Chondrocyte (in vitro differentiated cells): Measurements from ENCODE around the gene TEX50. TPM values are rescaled to one million over a fixed set of nuclear protein-coding genes. Genes with fewer than 3 reads are reported as not detected.
"Not testable (repeated sequence)": the region's sequence is repeated elsewhere in the genome, so short reads cannot be mapped to it uniquely, and the experiment has no call there.

ENCODE experiments used
- DNase-seq: peaks from one replicate; pipeline ENCODE4 v3.0.0; 2021; ENCODE audit warnings: mixed read lengths, low spot score
- H3K27ac Mint-ChIP-seq: one replicate; pipeline ENCODE4 v1.8.0; 2021; ENCODE audit warnings: mild to moderate bottlenecking, moderate library complexity, mixed read lengths; ENCODE audit not compliant: unreplicated experiment
- H3K27me3 Mint-ChIP-seq: 2 replicates; pipeline ENCODE4 v1.8.0; 2021; ENCODE audit warnings: low read depth, mixed read lengths
- H3K36me3 Mint-ChIP-seq: 2 replicates; pipeline ENCODE4 v1.8.0; 2021; ENCODE audit warnings: low read depth, mixed read lengths
- H3K4me1 Mint-ChIP-seq: 2 replicates; pipeline ENCODE4 v1.8.0; 2021; ENCODE audit warnings: low read depth, mild to moderate bottlenecking, mixed read lengths
- H3K4me3 Mint-ChIP-seq: one replicate; pipeline ENCODE4 v1.8.0; 2021; ENCODE audit warnings: mild to moderate bottlenecking, moderate library complexity, mixed read lengths; ENCODE audit not compliant: unreplicated experiment
- H3K9me3 Mint-ChIP-seq: 2 replicates; pipeline ENCODE4 v1.8.0; 2021; ENCODE audit warnings: low read depth, mixed read lengths
- total RNA-seq: library from RNA; stranded (reverse); gene quantifications from 3 replicates; pipeline ENCODE4 v1.2.1, GENCODE V29; 2021
- TF ChIP-seq, protein P1 (sequence below): fragments of 200-600 bp; sonication (generic); IDR thresholded peaks from 2 replicates; pipeline ENCODE4 v1.5.0; 2021; ENCODE audit warnings: antibody characterized with exemption, mild to moderate bottlenecking, moderate library complexity

The TEX50 gene
- total RNA-seq, 1 donor from 2014 or later = not detected

DNA sequence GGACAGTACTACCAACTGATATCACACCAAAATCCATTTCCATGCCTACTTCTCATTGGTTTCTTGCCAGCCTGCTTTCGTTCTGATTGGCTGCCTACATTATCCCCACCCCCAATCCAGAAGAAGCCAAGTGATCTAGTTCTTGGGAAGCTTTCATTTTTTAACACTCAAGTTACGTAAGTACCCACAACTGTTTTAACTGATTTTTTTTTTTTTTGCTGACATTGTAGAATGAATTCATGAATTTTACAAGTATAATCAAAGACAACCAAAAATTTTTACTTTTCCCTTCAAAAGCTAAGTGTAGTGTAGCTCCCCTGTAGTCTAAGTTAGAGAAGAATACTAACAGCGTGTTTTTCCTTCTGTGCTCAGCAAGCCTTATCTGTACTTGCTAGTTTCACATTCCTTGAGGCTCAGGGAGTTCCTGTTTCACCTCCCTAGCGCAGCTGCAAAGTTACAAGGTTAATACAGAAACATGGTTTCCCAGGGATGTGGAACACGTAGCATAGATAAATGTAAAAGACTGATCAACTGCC is 32.0 kb upstream of the TEX50 start, which contains the start of gene SLC9C2:
Gene SLC9C2 (minus strand): TSS at position 17 of the 536 bp plus-strand sequence. CDS start 1,296 bp downstream, outside the sequence.
- no peak for DNase-seq
- no peaks in the 10 kb centered on the region for H3K9me3 Mint-ChIP-seq
- TF ChIP-seq, protein P1, sequence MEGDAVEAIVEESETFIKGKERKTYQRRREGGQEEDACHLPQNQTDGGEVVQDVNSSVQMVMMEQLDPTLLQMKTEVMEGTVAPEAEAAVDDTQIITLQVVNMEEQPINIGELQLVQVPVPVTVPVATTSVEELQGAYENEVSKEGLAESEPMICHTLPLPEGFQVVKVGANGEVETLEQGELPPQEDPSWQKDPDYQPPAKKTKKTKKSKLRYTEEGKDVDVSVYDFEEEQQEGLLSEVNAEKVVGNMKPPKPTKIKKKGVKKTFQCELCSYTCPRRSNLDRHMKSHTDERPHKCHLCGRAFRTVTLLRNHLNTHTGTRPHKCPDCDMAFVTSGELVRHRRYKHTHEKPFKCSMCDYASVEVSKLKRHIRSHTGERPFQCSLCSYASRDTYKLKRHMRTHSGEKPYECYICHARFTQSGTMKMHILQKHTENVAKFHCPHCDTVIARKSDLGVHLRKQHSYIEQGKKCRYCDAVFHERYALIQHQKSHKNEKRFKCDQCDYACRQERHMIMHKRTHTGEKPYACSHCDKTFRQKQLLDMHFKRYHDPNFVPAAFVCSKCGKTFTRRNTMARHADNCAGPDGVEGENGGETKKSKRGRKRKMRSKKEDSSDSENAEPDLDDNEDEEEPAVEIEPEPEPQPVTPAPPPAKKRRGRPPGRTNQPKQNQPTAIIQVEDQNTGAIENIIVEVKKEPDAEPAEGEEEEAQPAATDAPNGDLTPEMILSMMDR = no peak
- no peaks in the 10 kb centered on the region for H3K36me3 Mint-ChIP-seq
- H3K27me3 Mint-ChIP-seq = peaks cover 6% of the 10 kb centered on the region
- H3K4me3 Mint-ChIP-seq = no peak within 1 kb of the TSS
- H3K27ac Mint-ChIP-seq = no peak within 1 kb of the TSS
- no peaks in the 10 kb centered on the region for H3K4me1 Mint-ChIP-seq

DNA sequence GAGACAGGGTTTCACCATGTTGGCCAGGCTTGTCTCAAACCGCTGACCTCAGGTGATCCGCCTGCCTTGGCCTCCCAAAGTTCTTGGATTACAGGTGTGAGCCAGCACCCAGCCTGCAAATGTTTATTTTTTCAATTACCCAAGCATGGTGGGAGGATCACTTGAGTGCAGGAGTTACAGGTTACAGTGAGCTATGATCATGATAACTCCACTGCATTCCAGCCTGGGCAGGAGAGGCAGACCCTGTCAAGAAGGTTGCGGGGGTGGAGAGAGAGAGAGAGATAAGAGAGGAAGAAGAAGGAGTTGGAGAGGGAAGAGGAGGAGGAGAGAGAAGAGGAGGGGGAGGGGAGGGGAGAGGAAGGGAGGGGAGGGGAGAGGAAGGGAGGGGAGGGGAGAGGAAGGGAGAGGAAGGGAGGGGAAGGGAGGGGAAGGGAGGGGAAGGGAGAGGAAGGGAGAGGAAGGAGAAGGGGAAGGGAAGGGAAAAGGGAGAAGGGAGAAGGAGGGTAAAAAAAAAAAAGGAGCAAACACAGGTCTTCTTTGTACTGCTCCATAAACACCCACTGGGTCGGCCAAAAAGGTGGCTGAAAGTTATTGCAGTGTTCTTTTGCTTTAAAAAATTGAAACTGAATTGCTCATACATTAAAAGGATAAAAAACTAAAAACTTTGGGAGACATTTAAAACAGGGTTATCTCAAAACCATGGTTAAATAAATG is 26.5 kb upstream of the TEX50 start:
- Mint-ChIP-seq H3K4me3 (no peak overlapping the region), H3K27me3 (peaks cover 10% of the 10 kb centered on the region), H3K9me3 (no peaks in the 10 kb centered on the region), H3K36me3 (no peaks in the 10 kb centered on the region), H3K4me1 (no peaks in the 10 kb centered on the region), H3K27ac (no peak overlapping the region)
- no peak for DNase-seq
- TF ChIP-seq, protein P1 = no peak

DNA sequence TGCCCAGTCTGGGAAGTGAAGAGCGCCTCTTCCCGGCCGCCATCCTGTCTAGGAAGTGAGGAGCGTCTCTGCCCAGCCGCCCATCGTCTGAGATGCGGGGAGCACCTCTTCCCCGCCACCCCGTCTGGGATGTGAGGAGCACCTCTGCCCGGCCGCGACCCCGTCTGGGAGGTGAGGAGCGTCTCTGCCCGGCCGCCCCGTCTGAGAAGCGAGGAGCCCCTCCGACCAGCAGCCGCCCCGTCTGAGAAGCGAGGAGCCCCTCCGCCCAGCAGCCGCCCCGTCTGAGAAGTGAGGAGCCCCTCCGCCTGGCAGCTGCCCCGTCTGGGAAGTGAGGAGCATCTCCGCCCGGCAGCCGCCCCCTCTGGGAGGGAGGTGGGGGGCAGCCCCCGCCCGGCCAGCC is 22.1 kb upstream of the TEX50 start:
- H3K9me3 Mint-ChIP-seq, DNase-seq, H3K36me3 Mint-ChIP-seq, H3K27me3 Mint-ChIP-seq, H3K4me3 Mint-ChIP-seq, H3K4me1 Mint-ChIP-seq, H3K27ac Mint-ChIP-seq: not testable (repeated sequence)

DNA sequence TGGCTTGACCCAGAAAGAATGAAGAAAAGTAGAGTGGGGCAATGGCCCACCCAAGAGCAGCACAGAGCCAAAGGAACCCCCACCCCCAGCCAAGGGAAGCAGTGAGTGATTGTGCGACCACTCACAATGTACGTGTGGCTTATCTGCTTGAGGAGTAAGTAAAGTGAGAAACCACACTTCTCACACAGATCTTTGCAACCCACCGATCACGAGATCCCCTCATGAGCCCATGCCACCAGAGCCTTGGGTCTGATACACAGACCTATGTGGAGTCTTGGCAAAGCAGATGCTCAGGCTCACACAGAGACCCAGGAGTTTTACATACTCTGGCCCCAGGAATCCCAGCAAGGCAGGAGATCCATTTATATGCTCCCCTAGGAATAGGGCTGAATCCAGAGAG is 18.3 kb upstream of the TEX50 start:
- no peak for DNase-seq
- H3K36me3 Mint-ChIP-seq = peaks cover 10% of the 10 kb centered on the region
- H3K4me1 Mint-ChIP-seq = no peaks in the 10 kb centered on the region
- no peaks in the 10 kb centered on the region for H3K27me3 Mint-ChIP-seq
- H3K9me3 Mint-ChIP-seq = peaks cover 39% of the 10 kb centered on the region
- TF ChIP-seq, protein P1 = no peak
- H3K4me3 Mint-ChIP-seq = no peak overlapping the region
- no peak overlapping the region for H3K27ac Mint-ChIP-seq

DNA sequence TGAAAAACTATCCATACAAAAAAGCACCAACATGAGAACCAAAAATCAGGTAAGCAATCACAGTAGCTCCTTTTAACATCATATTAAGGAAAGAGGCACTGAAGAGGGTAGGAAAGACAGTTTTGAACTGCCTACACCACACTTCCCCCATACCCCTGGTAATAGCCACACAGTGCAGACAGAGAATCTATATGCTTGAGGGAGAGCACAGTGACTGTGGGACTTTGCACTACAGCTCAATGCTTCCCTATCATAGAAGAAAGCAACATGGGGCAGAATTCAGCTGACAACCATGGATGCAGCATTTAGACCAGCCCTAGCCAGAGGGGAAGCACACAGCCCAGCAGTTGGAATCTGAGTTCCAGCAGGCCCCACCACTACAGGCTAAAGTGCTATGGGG is 7.9 kb upstream of the TEX50 start:
- Mint-ChIP-seq H3K36me3 (no peaks in the 10 kb centered on the region), H3K27ac (no peak overlapping the region), H3K4me3 (no peak overlapping the region), H3K4me1 (no peaks in the 10 kb centered on the region), H3K9me3 (peaks cover 17% of the 10 kb centered on the region), H3K27me3 (no peaks in the 10 kb centered on the region)
- TF ChIP-seq, protein P1 = no peak
- DNase-seq = no peak

DNA sequence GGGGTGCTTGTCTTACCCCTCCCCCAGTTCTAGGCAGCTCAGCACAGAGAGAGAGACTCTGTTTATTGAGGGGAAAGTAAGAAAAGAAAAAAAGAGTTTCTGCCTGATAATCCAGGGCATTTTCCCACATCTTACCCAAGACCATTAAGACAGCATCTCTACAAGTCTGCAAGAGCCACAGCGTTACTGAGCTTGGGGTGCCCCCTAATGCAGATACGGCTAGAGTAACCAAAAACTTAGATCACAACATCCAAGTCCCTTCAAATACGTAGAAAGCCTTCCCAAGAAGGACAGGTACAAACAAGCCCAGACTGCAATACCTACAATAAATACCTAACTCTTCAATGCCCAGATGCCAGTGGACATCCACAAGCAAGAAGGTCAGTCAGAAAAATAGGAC is 6.2 kb upstream of the TEX50 start:
- Mint-ChIP-seq H3K4me1 (no peaks in the 10 kb centered on the region), H3K36me3 (peaks cover 2% of the 10 kb centered on the region), H3K27me3 (no peaks in the 10 kb centered on the region), H3K27ac (no peak overlapping the region), H3K4me3 (no peak overlapping the region), H3K9me3 (peaks cover 24% of the 10 kb centered on the region)
- DNase-seq = no peak
- TF ChIP-seq, protein P1 = no peak

DNA sequence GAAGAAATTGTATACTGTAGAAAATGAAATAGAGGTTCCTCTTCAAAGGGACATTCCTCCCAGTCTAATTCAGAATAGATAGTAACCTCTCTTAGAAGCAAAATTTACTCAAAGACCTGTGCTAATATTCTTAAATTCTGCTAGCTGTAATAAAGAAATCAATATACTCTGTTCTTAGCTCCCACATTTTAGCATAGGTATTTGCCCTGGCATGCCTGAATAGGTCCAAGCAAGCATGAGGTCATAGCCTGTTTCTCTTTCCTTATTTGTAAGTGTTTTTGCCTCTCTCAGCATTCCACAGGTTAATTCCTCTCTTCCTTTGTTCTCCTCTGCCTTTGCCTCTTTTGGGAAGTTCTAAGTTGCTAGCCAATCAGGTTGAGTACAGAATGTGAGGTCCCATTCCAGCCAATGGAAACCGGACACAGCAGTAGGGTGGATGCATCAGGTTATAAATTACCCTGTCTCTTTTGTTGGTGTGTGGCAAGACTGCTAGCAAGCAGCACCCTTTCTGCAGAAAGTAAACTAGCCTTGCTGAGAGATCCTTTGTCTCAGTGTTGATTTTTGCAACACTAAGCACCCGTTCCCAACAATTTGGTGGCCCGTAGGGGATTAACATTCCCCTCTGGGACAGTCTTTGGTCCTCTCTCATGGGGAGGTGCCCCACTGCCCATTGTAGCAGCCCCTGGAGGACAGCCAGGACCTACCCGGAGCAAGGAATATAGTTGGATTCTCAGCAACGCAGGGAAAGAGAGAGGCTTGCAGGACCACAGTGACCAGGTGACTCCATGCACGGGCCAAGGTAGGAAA is 2.3 kb downstream of the TEX50 start:
- Mint-ChIP-seq H3K9me3 (peaks cover 16% of the 10 kb centered on the region), H3K4me3 (peak overlapping the region; percentile 60), H3K27ac (peak overlapping the region; percentile 8)
- not testable (repeated sequence) for H3K4me1 Mint-ChIP-seq, H3K36me3 Mint-ChIP-seq, DNase-seq, H3K27me3 Mint-ChIP-seq
